KMS-11 (cell line): ENCODE measurements around the gene PMEL.
"Not testable (repeated sequence)": the region's sequence is repeated elsewhere in the genome, so short reads cannot be mapped to it uniquely, and the experiment has no call there.

Experiments used
- H2AFZ ChIP-seq: fragments of 200-600 bp; sonication (generic); 2 replicates; pipeline ENCODE4 v1.6.1; 2016; ENCODE audit warnings: antibody characterized with exemption, mixed run types, low read depth
- H3K27ac ChIP-seq: fragments of 200-600 bp; sonication (generic); 2 replicates; pipeline ENCODE4 v1.6.1; 2016; ENCODE audit warnings: mild to moderate bottlenecking, mixed run types
- H3K27me3 ChIP-seq: fragments of 200-600 bp; sonication (generic); 2 replicates; pipeline ENCODE4 v1.6.1; 2017; ENCODE audit warnings: mild to moderate bottlenecking, low read depth, mixed run types, moderate library complexity; ENCODE audit not compliant: insufficient read depth
- H3K36me3 ChIP-seq: fragments of 200-600 bp; sonication (generic); 2 replicates; pipeline ENCODE4 v1.6.1; 2017; ENCODE audit warnings: mild to moderate bottlenecking, mixed run types; ENCODE audit not compliant: insufficient read depth
- H3K4me1 ChIP-seq: fragments of 200-600 bp; sonication (generic); 2 replicates; pipeline ENCODE4 v1.6.1; 2016; ENCODE audit warnings: mild to moderate bottlenecking, low read depth, mixed run types; ENCODE audit not compliant: poor library complexity, severe bottlenecking
- H3K4me2 ChIP-seq: fragments of 200-600 bp; sonication (generic); 2 replicates; pipeline ENCODE4 v1.7.0; 2016; ENCODE audit warnings: mild to moderate bottlenecking, mixed run types
- H3K4me3 ChIP-seq: fragments of 200-600 bp; sonication (generic); IDR thresholded peaks from 2 replicates; pipeline ENCODE4 v1.6.1; 2017; ENCODE audit warnings: low read depth, low read length, mixed read lengths; ENCODE audit not compliant: insufficient read depth
- H3K79me2 ChIP-seq: fragments of 200-600 bp; sonication (generic); 2 replicates; pipeline ENCODE4 v1.6.1; 2016; ENCODE audit warnings: low read depth, mixed run types; ENCODE audit not compliant: insufficient read depth
- H3K9ac ChIP-seq: fragments of 200-600 bp; sonication (generic); 2 replicates; pipeline ENCODE4 v1.6.1; 2016; ENCODE audit warnings: mild to moderate bottlenecking, mixed run types
- H4K20me1 ChIP-seq: fragments of 200-600 bp; sonication (generic); 2 replicates; pipeline ENCODE4 v1.6.1; 2016; ENCODE audit warnings: mild to moderate bottlenecking, mixed run types; ENCODE audit not compliant: insufficient read depth
- CTCF ChIP-seq: fragments of 200-600 bp; sonication (generic); conservative IDR thresholded peaks from 2 replicates; pipeline ENCODE4 v1.6.1; 2017; ENCODE audit warnings: low read depth, mild to moderate bottlenecking, antibody characterized with exemption, low read length, moderate library complexity, mixed read lengths

Gene PMEL

GRCh38 chr12:56001487-56002100, 35.8 kb upstream of the PMEL start:
- Histone ChIP-seq H3K27me3 (no peaks in the 10 kb centered on the region), H3K9ac (no peak overlapping the region), H3K27ac (no peak overlapping the region), H3K4me1 (peaks cover 4% of the 10 kb centered on the region), H3K4me2 (no peak overlapping the region), H4K20me1 (no peaks in the 10 kb centered on the region), H3K79me2 (no peaks in the 10 kb centered on the region), H3K4me3 (no peak overlapping the region), H2AFZ (no peak overlapping the region), H3K36me3 (no peaks in the 10 kb centered on the region)
- TF ChIP-seq CTCF = no peak

- H3K4me2 ChIP-seq, H3K4me3 ChIP-seq, H3K36me3 ChIP-seq, H3K27me3 ChIP-seq, H3K79me2 ChIP-seq, H3K9ac ChIP-seq, H2AFZ ChIP-seq, H3K4me1 ChIP-seq, H4K20me1 ChIP-seq, H3K27ac ChIP-seq: not testable (repeated sequence)
Measured at GRCh38 chr12:55999999-56000540, 34.2 kb upstream of the PMEL start.

GRCh38 chr12:55999522-55999921, 33.7 kb upstream of the PMEL start:
- not testable (repeated sequence) for H3K9ac ChIP-seq, H3K27ac ChIP-seq, H4K20me1 ChIP-seq, H3K4me2 ChIP-seq, H3K27me3 ChIP-seq, H3K36me3 ChIP-seq, H2AFZ ChIP-seq, H3K79me2 ChIP-seq, H3K4me3 ChIP-seq, H3K4me1 ChIP-seq

- H4K20me1 ChIP-seq = no peaks in the 10 kb centered on the region
- peak overlapping the region; percentile 8; the same call in 1 of the 2 replicates for H3K9ac ChIP-seq
- H3K79me2 ChIP-seq = no peaks in the 10 kb centered on the region
- no peaks in the 10 kb centered on the region for H3K36me3 ChIP-seq
- peak overlapping the region; percentile 65 for H2AFZ ChIP-seq
- peak overlapping the region; percentile 61 for H3K4me3 ChIP-seq
- peaks cover 8% of the 10 kb centered on the region for H3K4me1 ChIP-seq
- TF ChIP-seq CTCF = no peak
- no peak overlapping the region for H3K27ac ChIP-seq
- peak overlapping the region; percentile 77 for H3K4me2 ChIP-seq
- H3K27me3 ChIP-seq = no peaks in the 10 kb centered on the region
Measured at GRCh38 chr12:55997535-55997859, 31.7 kb upstream of the PMEL start.

- H3K4me1 ChIP-seq = peaks cover 8% of the 10 kb centered on the region
- peaks cover 5% of the 10 kb centered on the region; the same call in 1 of the 2 replicates for H3K36me3 ChIP-seq
- peak within 1 kb of the TSS; percentile 77 for H3K4me2 ChIP-seq
- peak within 1 kb of the TSS; percentile 94 for H3K4me3 ChIP-seq
- no peaks in the 10 kb centered on the region for H3K79me2 ChIP-seq
- H3K9ac ChIP-seq = peak within 1 kb of the TSS; percentile 8; the same call in 1 of the 2 replicates
- H4K20me1 ChIP-seq = no peaks in the 10 kb centered on the region
- H3K27ac ChIP-seq = peak within 1 kb of the TSS; percentile 0; the same call in 1 of the 2 replicates
- TF ChIP-seq CTCF = no peak
- H3K27me3 ChIP-seq = no peaks in the 10 kb centered on the region
- peak within 1 kb of the TSS; percentile 65 for H2AFZ ChIP-seq
Measured at GRCh38 chr12:55996715-55997534, 31.1 kb upstream of the PMEL start, which contains the start of gene SUOX. SUOX (plus strand) TSS chr12:55997276; CDS start chr12:56002222, 4,946 bp downstream.
